Panc1 (cell line): ENCODE results near the gene ATXN1.

Source experiments
- CTCF ChIP-seq: fragments of 450-650 bp; IDR thresholded peaks from 2 replicates; pipeline ENCODE4 v1.5.1; 2017; ENCODE audit warnings: mild to moderate bottlenecking
- POLR2AphosphoS5 ChIP-seq: IDR thresholded peaks from 2 replicates; pipeline ENCODE4 v1.6.1; 2012; ENCODE audit warnings: mild to moderate bottlenecking, low read depth, low read length, moderate library complexity
- REST ChIP-seq, 2 experiments: IDR thresholded peaks; 2 replicates each; pipeline ENCODE4 v1.6.1; 2011 to 2012; ENCODE audit warnings: low read depth in 2 of 2, control low read depth in 1 of 2, low read length in 1 of 2, mild to moderate bottlenecking in 1 of 2, moderate library complexity in 1 of 2; ENCODE audit not compliant: insufficient read depth in 1 of 2
- SIN3A ChIP-seq: IDR thresholded peaks from 2 replicates; pipeline ENCODE4 v1.6.1; 2012; ENCODE audit warnings: low read depth, mild to moderate bottlenecking, low read length, moderate library complexity, borderline replicate concordance; ENCODE audit not compliant: insufficient read depth
- TCF7L2 ChIP-seq: IDR thresholded peaks from 2 replicates; pipeline ENCODE4 v1.6.1; 2011; ENCODE audit warnings: mild to moderate bottlenecking, low read depth, low read length, inconsistent platforms

GRCh38 chr6:16725145-16725864 is 36.0 kb downstream of the ATXN1 start:
- TF ChIP-seq CTCF: no peak
- TF ChIP-seq SIN3A: no peak
- TF ChIP-seq POLR2AphosphoS5: peak; percentile 33; the same call in 1 of the 2 replicates
- TF ChIP-seq TCF7L2: no peak
- 0 out of 4 replicates have a peak, but pooled peaks of 1 of the 2 experiments have one; percentile 23 for TF ChIP-seq REST (IDR thresholded peaks at IDR 0.05; ENCODE audit: insufficient read depth in 1 of 2, low read depth in 2 of 2, low read length in 1 of 2)
